Fibroblast of lung (primary cell): ENCODE data around the gene TMEM196.

ENCODE experiments used
- CTCF ChIP-seq, 2 donors: IDR thresholded peaks in 1 of 2; conservative IDR thresholded peaks in 1 of 2; 1 replicate in 1 of 2; 2 replicates in 1 of 2; pipeline ENCODE4 v1.5.1; 2011 to 2012; ENCODE audit warnings: low read length in 2 of 2, control low read depth in 1 of 2, inconsistent platforms in 1 of 2, low read depth in 1 of 2, mild to moderate bottlenecking in 1 of 2
- EZH2 ChIP-seq: IDR thresholded peaks from 2 replicates; pipeline ENCODE4 v1.5.1; 2012; ENCODE audit warnings: low read length, control low read depth, mild to moderate bottlenecking; ENCODE audit errors: missing control alignments

- no peak for TF ChIP-seq EZH2
- TF ChIP-seq CTCF (conservative IDR thresholded peaks at IDR 0.05 in 1 of 2, IDR thresholded peaks at IDR 0.05 in 1 of 2; ENCODE audit: low read depth in 1 of 2, low read length in 2 of 2) = no peak
Observed at GRCh38 chr7:19701471-19701870, 71.9 kb downstream of the TMEM196 start.
